Measurements from ENCODE around the gene PLA2G2A.
"Not testable (repeated sequence)": the region's sequence is repeated elsewhere in the genome, so short reads cannot be mapped to it uniquely, and the experiment has no call there.

The PLA2G2A gene

GRCh38 chr1:19979494-19979977 is at the start of gene PLA2G2A:
Gene PLA2G2A (minus strand): TSS chr1:19979618. CDS start chr1:19978773, 845 bp downstream.
- no peak for DNase-seq (ENCODE audit: low read depth in 2 of 2)

GRCh38 chr1:20028726-20029125 is 49.3 kb upstream of the PLA2G2A start:
- DNase-seq (ENCODE audit: low read depth in 2 of 2), result no peak

- DNase-seq (ENCODE audit: low read depth in 2 of 2), result no peak
Observed at GRCh38 chr1:20028125-20028524, 48.7 kb upstream of the PLA2G2A start.

- no peak for DNase-seq (ENCODE audit: low read depth in 2 of 2)
Observed at GRCh38 chr1:20017741-20018140, 38.3 kb upstream of the PLA2G2A start.

- DNase-seq (ENCODE audit: low read depth in 2 of 2), result no peak
Observed at GRCh38 chr1:20014153-20014552, 34.7 kb upstream of the PLA2G2A start.

GRCh38 chr1:20010016-20010415 is 30.6 kb upstream of the PLA2G2A start:
- no peak for DNase-seq (ENCODE audit: low read depth in 2 of 2)

GRCh38 chr1:20009212-20009611 is 29.8 kb upstream of the PLA2G2A start:
- DNase-seq (ENCODE audit: low read depth in 2 of 2), result no peak

- no peak for DNase-seq (ENCODE audit: low read depth in 2 of 2)
Observed at GRCh38 chr1:20008391-20008841, 29.0 kb upstream of the PLA2G2A start.

GRCh38 chr1:19998823-19999222 is 19.4 kb upstream of the PLA2G2A start:
- DNase-seq (ENCODE audit: low read depth in 2 of 2), result not testable (repeated sequence)

- DNase-seq (ENCODE audit: low read depth in 2 of 2), result no peak
Observed at GRCh38 chr1:19990689-19991088, 11.3 kb upstream of the PLA2G2A start.

- not testable (repeated sequence) for DNase-seq (ENCODE audit: low read depth in 2 of 2)
Observed at GRCh38 chr1:19990182-19990582, 10.8 kb upstream of the PLA2G2A start.

GRCh38 chr1:19988267-19989006 is 9.0 kb upstream of the PLA2G2A start:
- no peak for DNase-seq (ENCODE audit: low read depth in 2 of 2)

GRCh38 chr1:19987719-19988118 is 8.3 kb upstream of the PLA2G2A start:
- DNase-seq (ENCODE audit: low read depth in 2 of 2), result no peak

GRCh38 chr1:19984409-19985016 is 5.1 kb upstream of the PLA2G2A start:
- not testable (repeated sequence) for DNase-seq (ENCODE audit: low read depth in 2 of 2)

GRCh38 chr1:19981507-19982312 is 2.3 kb upstream of the PLA2G2A start:
- DNase-seq (ENCODE audit: low read depth in 2 of 2), result no peak

- DNase-seq (ENCODE audit: low read depth in 2 of 2), result no peak
Observed at GRCh38 chr1:19981170-19981506, 1.7 kb upstream of the PLA2G2A start.

GRCh38 chr1:19980314-19980713 is 896 bp upstream of the PLA2G2A start:
- no peak for DNase-seq (ENCODE audit: low read depth in 2 of 2)

GRCh38 chr1:19978143-19978542 is 1.3 kb downstream of the PLA2G2A start:
- DNase-seq (ENCODE audit: low read depth in 2 of 2), result no peak

GRCh38 chr1:19976317-19977003 is 3.0 kb downstream of the PLA2G2A start:
- DNase-seq (ENCODE audit: low read depth in 2 of 2), result no peak

- no peak for DNase-seq (ENCODE audit: low read depth in 2 of 2)
Observed at GRCh38 chr1:19975423-19976193, 3.8 kb downstream of the PLA2G2A start.

GRCh38 chr1:19974822-19975416 is 4.5 kb downstream of the PLA2G2A start:
- DNase-seq (ENCODE audit: low read depth in 2 of 2), result peak; percentile 16 to 19
